Uterus (tissue), 2 donors: ENCODE results near the gene PLS1.

Experiments
- POLR2A ChIP-seq, 2 donors: fragments of 450-650 bp; IDR thresholded peaks; one replicate each; pipeline ENCODE4 v1.6.1; 2016; ENCODE audit warnings: antibody characterized with exemption in 2 of 2, mild to moderate bottlenecking in 1 of 2, moderate library complexity in 1 of 2
- TF ChIP-seq, protein P1 (sequence below), 4 experiments: fragments of 200-600 bp in 2 of 4; fragments of 450-650 bp in 2 of 4; sonication (generic) in 2 of 4; IDR thresholded peaks; one replicate each; pipeline ENCODE4 v1.5.1; 2016 to 2019; ENCODE audit warnings: antibody characterized with exemption in 4 of 4, mild to moderate bottlenecking in 2 of 4, moderate library complexity in 1 of 4

DNA sequence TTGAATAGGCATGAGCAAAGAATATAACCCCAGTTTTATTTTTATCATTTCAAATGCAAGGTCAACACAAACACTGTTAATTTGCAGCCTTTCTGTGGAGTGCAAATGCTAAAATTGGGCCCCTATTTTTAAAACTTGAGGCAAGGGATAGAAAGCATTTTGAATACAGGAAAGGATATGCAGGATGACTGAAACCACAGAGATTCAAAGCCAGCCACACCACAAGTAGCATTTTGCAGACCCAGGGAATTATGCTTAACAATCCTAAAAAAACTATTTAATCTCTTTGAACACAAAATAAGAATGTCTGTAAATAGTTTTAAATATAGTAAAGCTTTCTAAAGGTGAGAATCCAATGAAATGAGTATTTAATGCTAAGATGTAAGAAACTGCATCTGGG lies 64.7 kb downstream of the PLS1 start:
- TF ChIP-seq, protein P1, sequence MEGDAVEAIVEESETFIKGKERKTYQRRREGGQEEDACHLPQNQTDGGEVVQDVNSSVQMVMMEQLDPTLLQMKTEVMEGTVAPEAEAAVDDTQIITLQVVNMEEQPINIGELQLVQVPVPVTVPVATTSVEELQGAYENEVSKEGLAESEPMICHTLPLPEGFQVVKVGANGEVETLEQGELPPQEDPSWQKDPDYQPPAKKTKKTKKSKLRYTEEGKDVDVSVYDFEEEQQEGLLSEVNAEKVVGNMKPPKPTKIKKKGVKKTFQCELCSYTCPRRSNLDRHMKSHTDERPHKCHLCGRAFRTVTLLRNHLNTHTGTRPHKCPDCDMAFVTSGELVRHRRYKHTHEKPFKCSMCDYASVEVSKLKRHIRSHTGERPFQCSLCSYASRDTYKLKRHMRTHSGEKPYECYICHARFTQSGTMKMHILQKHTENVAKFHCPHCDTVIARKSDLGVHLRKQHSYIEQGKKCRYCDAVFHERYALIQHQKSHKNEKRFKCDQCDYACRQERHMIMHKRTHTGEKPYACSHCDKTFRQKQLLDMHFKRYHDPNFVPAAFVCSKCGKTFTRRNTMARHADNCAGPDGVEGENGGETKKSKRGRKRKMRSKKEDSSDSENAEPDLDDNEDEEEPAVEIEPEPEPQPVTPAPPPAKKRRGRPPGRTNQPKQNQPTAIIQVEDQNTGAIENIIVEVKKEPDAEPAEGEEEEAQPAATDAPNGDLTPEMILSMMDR (IDR thresholded peaks at IDR 0.05): no peak
- no peak for TF ChIP-seq POLR2A (IDR thresholded peaks at IDR 0.05)
